NCI-H146 treated with DMSO at 0.1 percent for 48 hours (cell line): Measurements from ENCODE around the gene COMMD3.

Source experiments
- DNase-seq: peaks from one replicate; lab custom pipeline; 2025; ENCODE audit not compliant: unreplicated experiment; lab: John Stamatoyannopoulos, UW

Gene COMMD3

DNA sequence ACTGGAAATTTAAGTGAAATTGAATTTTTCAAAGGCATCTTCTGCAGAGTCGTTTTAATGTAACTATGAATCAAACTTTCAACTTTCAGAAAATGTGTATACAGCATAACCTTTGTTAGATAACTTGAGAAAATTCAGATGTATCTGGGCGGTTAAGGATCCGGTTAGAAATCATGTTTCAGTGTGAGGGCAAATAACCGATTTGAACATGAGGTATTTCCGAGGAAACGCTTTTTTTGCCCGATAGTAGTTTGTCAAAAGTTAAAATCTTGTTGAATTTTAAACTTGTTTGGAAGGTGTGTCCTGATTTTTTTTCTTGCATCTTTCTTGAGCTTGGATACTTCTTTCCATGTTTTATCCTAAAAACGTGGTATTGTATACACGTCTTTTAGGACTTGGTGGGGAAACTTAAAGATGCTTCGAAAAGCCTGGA, 3.4 kb downstream of the COMMD3 start:
- no peak for DNase-seq

DNA sequence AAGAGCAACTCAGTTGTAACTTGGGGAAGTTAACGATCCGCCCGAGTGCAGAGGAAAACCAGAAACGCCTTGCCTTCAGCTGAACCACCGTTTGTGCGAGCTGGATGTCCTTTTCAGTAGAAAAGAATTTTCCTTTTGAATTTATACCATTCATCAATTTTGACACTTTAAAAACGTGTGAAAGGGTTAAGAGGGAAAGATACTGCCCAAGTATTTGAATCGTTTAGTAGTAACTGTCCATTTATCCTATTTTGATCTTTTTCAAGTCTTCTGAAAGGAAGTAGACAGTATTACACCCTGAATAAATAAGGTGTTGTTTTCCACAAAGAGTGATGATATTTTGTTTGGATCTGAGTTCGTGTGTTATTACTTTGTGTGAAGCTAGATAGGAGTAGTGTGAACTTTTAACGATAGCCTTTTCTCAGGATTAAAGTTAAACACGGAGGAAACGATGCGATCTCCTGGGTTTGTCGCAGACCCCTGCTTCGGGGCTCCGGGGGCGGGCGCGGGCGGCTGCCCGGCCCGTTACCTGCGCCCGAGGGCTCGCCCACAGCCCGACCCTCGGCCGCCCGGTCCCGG, 3.9 kb downstream of the COMMD3 start:
- no peak for DNase-seq

DNA sequence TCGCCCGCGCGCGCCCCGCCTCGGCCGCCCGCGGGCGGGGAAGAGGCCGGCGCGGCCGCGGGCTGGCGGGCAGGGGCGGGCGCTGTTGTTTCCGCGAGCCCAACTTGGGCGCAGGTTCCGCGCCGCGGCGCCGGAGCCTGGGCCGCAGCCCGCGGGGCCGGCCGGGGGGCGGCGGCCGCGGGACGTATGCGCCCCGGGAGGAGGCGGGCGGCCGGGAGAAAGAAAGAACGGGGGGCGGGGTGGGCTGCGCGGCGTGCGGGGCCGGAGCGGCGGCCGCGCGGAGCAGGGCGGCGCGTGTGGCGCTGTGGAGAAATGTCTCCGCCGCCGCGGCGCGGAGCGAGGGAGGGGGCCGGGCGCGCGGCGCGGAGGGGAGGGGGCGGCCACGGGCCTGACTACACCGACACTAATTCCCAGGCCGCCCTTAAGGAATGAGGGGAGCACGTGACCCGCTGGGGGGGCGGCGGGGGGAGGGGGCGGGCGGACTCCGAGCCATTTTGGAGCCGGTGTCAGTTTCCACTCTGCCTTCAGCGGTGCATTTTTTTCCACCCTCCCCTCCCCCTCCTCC, 4.5 kb downstream of the COMMD3 start, which contains the start of gene BMI1:
BMI1 (plus strand) TSS at position 509 of the 565 bp plus-strand sequence. CDS start 5,351 bp downstream, outside the sequence.
- DNase-seq = peak; percentile 62

- DNase-seq = peak; percentile 64
These were observed 5.2 kb downstream of the COMMD3 start for GRCh38 chr10:22321156-22321923.

- peak; percentile 32 for DNase-seq
These were observed 5.9 kb downstream of the COMMD3 start for GRCh38 chr10:22321924-22322640.

- no peak for DNase-seq
These were observed 6.5 kb downstream of the COMMD3 start for GRCh38 chr10:22322641-22323160.

- no peak for DNase-seq
These were observed 7.5 kb downstream of the COMMD3 start for GRCh38 chr10:22323538-22324305.

DNA sequence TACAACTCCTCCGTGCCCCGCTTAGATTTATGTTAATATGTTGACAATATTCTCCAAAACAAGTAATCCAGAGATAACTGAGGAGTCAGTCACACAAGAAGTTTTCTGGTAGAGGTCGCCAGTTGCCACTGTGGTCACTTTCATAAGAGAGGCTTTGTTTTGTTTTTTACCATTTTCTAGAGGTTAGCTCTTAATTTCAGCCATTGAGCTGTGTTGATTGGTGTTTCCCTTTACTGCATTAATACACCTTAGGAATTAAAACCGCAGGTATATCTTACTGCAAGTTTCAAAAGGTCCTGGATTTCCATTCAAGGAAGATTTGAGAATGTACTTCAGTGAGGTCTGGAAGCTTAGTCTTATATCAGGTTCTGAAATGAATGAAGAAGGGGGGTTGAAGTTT, 8.2 kb downstream of the COMMD3 start:
- no peak for DNase-seq

DNA sequence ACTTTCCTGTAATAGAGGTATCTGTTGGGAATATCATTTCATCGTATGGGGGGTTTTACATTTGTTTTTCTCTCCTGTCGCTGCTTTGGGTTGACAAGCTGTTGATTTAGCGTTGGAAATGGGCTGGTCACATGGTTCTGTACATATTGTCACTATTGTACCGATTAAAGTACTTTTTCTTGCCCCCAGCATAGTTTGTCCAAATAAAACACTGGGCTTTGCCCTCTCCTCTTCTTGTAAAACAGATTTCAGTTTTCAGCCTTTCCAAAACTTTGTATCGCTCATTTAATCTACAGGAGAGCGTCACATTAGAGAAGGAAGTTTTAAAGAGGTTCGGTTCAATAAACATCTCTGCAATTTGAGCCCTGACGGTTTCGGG, 8.7 kb downstream of the COMMD3 start:
- no peak for DNase-seq

- peak; percentile 65 for DNase-seq
These were observed 9.3 kb downstream of the COMMD3 start for GRCh38 chr10:22325272-22326144.

DNA sequence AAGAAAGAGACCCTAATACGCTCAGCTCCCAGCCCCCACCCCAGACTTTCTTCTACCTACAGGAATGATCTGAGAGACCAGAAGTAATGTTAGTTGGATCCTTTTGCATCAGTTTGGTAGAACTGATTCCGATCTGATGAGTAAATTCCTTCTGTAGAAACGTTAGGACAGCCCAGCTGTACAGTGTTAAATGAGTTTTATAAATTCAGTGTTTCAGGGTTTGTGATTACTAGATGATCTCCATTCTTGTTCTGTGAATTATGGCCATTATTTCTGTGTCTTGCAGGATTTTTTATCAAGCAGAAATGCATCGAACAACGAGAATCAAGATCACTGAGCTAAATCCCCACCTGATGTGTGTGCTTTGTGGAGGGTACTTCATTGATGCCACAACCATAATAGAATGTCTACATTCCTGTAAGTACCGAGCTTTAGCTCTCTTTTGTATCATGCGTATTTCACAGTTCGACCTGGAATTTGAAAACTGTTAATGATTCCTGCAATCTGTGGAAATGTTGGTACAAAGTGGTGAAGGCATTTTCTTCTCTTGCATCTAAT, 10.0 kb downstream of the COMMD3 start:
- DNase-seq = no peak

- no peak for DNase-seq
These were observed 13.0 kb downstream of the COMMD3 start for GRCh38 chr10:22329150-22329549.

- DNase-seq = no peak
These were observed 16.0 kb downstream of the COMMD3 start for GRCh38 chr10:22332116-22332692.

DNA sequence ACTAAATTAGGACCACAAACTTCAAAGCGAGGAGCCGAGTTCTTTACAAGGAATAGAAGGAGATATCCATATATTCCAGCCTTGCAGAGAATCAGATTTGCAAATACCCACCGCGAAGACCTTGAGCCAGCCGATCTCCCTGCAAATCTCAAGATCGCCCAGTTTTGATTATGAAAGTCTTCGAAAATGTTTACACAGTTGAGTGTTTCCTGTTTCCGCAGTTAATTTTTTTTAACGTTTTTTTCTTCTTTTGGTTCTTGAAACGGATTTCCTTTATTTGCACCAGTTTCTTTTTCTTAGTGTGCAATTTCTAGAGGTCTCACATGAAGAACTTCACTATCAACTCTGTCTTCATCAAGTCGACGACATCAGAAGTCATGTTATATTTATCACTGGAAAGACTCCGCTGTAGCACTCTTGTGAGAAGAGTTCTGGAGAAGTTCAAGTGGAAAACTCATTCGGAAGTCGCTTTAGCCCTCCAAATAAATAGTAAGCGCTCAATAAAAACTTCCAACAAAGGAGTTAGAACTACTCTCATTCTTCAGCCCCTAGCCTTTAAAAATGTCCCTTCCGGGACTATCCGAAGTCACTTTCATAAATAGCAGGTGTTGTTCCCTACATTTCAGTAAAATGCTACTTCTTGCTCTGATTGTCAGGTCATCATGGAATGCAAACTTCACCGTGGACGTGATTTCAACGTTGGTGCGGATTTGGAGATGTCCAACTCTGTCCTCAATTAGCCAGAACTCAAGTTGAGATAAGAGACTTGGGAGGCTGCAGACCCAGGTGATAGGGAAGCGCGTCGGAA, 17.2 kb downstream of the COMMD3 start:
- DNase-seq = no peak

DNA sequence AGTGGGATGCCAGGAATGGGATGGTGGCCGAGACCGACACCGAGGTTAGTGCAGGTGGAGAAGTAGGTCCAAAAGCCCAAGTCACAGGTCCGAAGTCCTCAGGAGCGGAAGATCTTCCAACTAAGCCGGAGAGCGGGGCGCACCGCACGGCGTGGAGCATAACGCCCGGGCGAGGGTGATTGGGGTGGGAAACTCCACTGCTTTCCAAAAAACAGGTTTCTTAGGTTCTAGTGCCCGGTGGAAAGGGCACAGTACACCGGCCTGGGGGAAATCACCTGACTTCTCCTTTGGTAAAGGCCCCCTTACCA, 17.7 kb downstream of the COMMD3 start:
- DNase-seq = no peak

DNA sequence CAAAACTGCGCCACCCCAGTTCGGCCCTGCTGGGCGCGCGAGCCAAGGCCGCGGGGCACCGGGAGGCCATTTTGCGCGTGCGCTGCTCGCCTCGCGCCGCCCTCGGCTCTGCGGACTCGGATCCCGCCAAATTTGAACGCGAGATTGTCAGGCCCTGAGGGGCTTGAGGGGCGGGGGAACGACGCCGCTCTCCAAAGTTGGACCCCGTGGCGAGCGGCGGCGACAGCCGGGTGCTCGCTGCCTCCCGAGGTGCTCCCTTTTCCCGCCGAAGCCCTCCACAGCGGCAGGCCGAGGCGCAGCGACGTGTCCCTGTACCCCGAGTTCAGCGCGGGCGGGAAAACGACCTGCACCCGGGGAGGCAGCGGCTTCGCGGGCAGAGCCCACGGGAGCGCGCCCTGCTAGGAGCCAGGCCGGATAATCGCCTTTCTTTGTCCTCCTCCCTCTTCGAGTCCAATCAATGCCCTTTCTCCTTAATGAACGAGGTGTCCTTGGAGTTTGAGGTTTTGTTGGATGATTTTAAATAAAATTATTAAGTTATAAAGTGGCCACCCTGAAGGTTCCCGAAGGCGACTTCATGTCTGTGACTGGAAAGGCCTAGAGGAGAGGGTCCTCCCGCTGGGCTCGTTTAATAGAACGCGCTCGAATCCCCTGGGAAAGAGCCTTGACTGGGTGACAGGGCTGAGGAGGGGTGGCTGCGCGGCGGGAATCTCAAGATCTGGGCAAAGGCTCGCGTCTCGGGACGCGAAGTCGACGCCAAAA, 18.4 kb downstream of the COMMD3 start:
- no peak for DNase-seq

DNA sequence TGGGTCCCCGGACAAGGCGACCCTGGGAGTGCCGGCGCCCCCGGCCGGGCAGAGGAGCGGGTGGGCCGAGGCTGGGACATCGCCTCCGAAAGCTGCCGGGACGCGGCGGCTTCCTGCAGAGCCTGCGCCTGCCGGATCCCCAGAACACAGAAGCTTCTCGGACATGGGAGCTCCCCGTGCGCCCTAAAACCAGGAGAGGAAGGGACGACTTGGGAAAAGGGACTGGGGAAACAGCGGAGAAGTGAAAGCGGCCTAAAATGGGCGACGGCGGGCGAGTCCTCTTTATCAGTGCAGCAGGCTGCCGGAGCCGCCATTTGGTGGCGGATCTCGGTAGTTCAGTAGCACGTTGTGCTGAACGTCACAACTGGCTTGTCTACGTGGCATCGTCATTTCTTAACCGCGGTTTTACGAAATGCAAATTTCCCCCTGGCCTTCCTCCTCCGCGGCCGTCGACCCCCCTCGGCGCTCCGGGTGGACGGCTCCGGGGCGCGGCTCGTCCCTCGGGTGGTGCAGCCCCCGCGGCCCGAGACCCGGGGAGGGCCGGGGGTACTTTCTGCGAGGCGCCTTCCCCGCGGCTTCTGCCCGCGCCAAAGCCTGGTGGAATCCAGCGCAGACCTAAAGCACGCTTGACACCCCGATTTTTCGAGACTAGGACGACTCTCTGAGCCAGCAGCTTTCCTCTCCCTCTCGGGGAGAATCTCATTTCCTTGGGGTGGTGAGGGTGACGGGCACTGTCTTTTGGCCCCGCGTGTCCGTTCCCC, 19.2 kb downstream of the COMMD3 start:
- DNase-seq = no peak
